A549 (cell line): Measurements from ENCODE around the gene ADAP1. TPM values are rescaled to one million over a fixed set of nuclear protein-coding genes. Genes with fewer than 3 reads are reported as not detected.

Experiments
- ATAC-seq, 2 experiments: fragments of 200-7000 bp in 1 of 2; fragments of >200 bp in 1 of 2; cut with Nextera tagmentation in 1 of 2; cut with Tn5 transposase in 1 of 2; 3 replicates each; pipeline versions ENCODE4 v1.8.0 to v1.9.1; 2018 to 2020; ENCODE audit warnings: mild to moderate bottlenecking in 1 of 2, moderate library complexity in 1 of 2
- CTCF ChIA-PET: fragments of 300-600 bp; sonication (Branson Sonifier 250); formaldehyde crosslinking; extraction: SDS; loops from one replicate; lab custom pipeline; 2021; ENCODE audit warnings: antibody characterized with exemption, inconsistent platforms; lab: Yijun Ruan, JAX
- POLR2A ChIA-PET: fragments of 350-600 bp; formaldehyde crosslinking; extraction: SDS; loops from one replicate; lab custom pipeline; 2021; ENCODE audit warnings: antibody characterized with exemption, inconsistent platforms; lab: Yijun Ruan, JAX
- DNase-seq, 2 experiments: peaks; one replicate each; pipeline versions ENCODE4 v3.0.0 to v3.0.0-alpha.2; 2011 to 2016; ENCODE audit warnings: low read depth in 1 of 2, low spot score in 1 of 2
- FAIRE-seq: peaks from 2 replicates; lab custom pipeline; 2011; peaks lifted over from hg19 to GRCh38; lab: Jason Lieb, UNC
- H3K27ac ChIP-seq, 2 experiments: fragments of >200 bp; sonication (Bioruptor Twin); formaldehyde crosslinking; 3 replicates each; pipeline ENCODE4 v1.5.1; 2016 to 2017
- H3K4me1 ChIP-seq: fragments of >200 bp; sonication (Bioruptor Twin); formaldehyde crosslinking; 3 replicates; pipeline ENCODE4 v1.6.1; 2016
- H3K4me2 ChIP-seq: fragments of >200 bp; sonication (Bioruptor Twin); formaldehyde crosslinking; 3 replicates; pipeline ENCODE4 v1.6.1; 2016
- H3K4me3 ChIP-seq: fragments of >200 bp; sonication (Bioruptor Twin); formaldehyde crosslinking; 3 replicates; pipeline ENCODE4 v1.5.1; 2016
- H3K9me3 ChIP-seq: fragments of >200 bp; sonication (Bioruptor Twin); formaldehyde crosslinking; 3 replicates; pipeline ENCODE4 v1.6.1; 2016
- CHD2 ChIP-seq: fragments of 150-350 bp; IDR thresholded peaks from 2 replicates; pipeline ENCODE4 v1.6.1; 2014; ENCODE audit warnings: low read length; ENCODE audit not compliant: partially characterized antibody
- EHMT2 ChIP-seq: fragments of 200-600 bp; sonication (generic); IDR thresholded peaks from 2 replicates; pipeline ENCODE4 v1.6.1; 2016; ENCODE audit warnings: antibody characterized with exemption, low read depth, mild to moderate bottlenecking, moderate library complexity
- ESRRA ChIP-seq: fragments of 150-350 bp; IDR thresholded peaks from 2 replicates; pipeline ENCODE4 v1.6.1; 2014; ENCODE audit warnings: mild to moderate bottlenecking, low read length, borderline replicate concordance
- FOSL2 ChIP-seq, 2 experiments: fragments of 450-650 bp in 1 of 2; fragments of >200 bp in 1 of 2; sonication (Bioruptor Twin) in 1 of 2; formaldehyde crosslinking; IDR thresholded peaks; 2 replicates each; pipeline versions ENCODE4 v1.5.0 to v1.6.1; 2016 to 2020; ENCODE audit warnings: mild to moderate bottlenecking in 1 of 2, moderate library complexity in 1 of 2
- HOXB13 ChIP-seq: fragments of 250-450 bp; sonication (Bioruptor Pico); IDR thresholded peaks from 2 replicates; pipeline ENCODE4 v1.5.0; 2020; ENCODE audit warnings: low read depth, mild to moderate bottlenecking, moderate library complexity
- KDM1A ChIP-seq: fragments of 200-600 bp; sonication (generic); IDR thresholded peaks from 2 replicates; pipeline ENCODE4 v1.6.1; 2016; ENCODE audit warnings: low read depth, mild to moderate bottlenecking
- MAFK ChIP-seq: fragments of 450-650 bp; IDR thresholded peaks from 2 replicates; pipeline ENCODE4 v1.6.1; 2014; ENCODE audit not compliant: partially characterized antibody
- MAZ ChIP-seq: fragments of 150-350 bp; IDR thresholded peaks from 2 replicates; pipeline ENCODE4 v1.6.1; 2014; ENCODE audit warnings: antibody characterized with exemption, low read depth, low read length, borderline replicate concordance
- NFE2L2 ChIP-seq: fragments of 150-350 bp; conservative IDR thresholded peaks from 2 replicates; pipeline ENCODE4 v1.6.1; 2014; ENCODE audit warnings: low read length
- NPAS2 ChIP-seq: fragments of 250-450 bp; sonication (Bioruptor Pico); IDR thresholded peaks from 2 replicates; pipeline ENCODE4 v1.8.0; 2022; ENCODE audit warnings: mild to moderate bottlenecking, moderate library complexity, borderline replicate concordance
- RAD21 ChIP-seq, 2 experiments: fragments of >200 bp in 1 of 2; sonication (Bioruptor Twin) in 1 of 2; formaldehyde crosslinking in 1 of 2; IDR thresholded peaks in 1 of 2; conservative IDR thresholded peaks in 1 of 2; 2 replicates in 1 of 2; 3 replicates in 1 of 2; pipeline ENCODE4 v1.6.1; 2012 to 2018; ENCODE audit warnings: inconsistent platforms in 1 of 2
- RARB ChIP-seq: fragments of 250-450 bp; sonication (Bioruptor Pico); IDR thresholded peaks from 2 replicates; pipeline ENCODE4 v1.8.0; 2021; ENCODE audit warnings: mild to moderate bottlenecking, moderate library complexity
- RFX5 ChIP-seq: fragments of 450-650 bp; IDR thresholded peaks from 2 replicates; pipeline ENCODE4 v1.7.1; 2014; ENCODE audit warnings: antibody characterized with exemption, mild to moderate bottlenecking, moderate library complexity
- SREBF2 ChIP-seq: fragments of 450-650 bp; IDR thresholded peaks from 2 replicates; pipeline ENCODE4 v1.6.1; 2014; ENCODE audit warnings: mild to moderate bottlenecking, moderate library complexity
- ZFP36 ChIP-seq: fragments of 450-650 bp; IDR thresholded peaks from 2 replicates; pipeline ENCODE4 v1.6.1; 2014; ENCODE audit warnings: borderline replicate concordance; ENCODE audit not compliant: partially characterized antibody
- WGBS: methylation state at CpG from one replicate; pipeline ENCODE4 v1.1.6; 2017; ENCODE audit errors: missing lambda C conversion rate; 5-methylcytosine and 5-hydroxymethylcytosine counted together
- polyA plus RNA-seq, 4 experiments: library from polyadenylated mRNA; depleted of rRNA in 3 of 4; stranded (reverse); fragments of >200 nt; fragmentation: RNase III in 1 of 4; extraction: RNeasy Plus Mini Kit Qiagen cat#74134 plus additional on column Dnase treatment in 1 of 4; gene quantifications; 2 replicates in 3 of 4; 3 replicates in 1 of 4; pipeline ENCODE4 v1.2.3, GENCODE V29; 2011 to 2017
- TF ChIP-seq, protein P1 (sequence below): IDR thresholded peaks from 2 replicates; pipeline ENCODE4 v1.6.1; 2012; ENCODE audit warnings: low read depth, borderline replicate concordance
- TF ChIP-seq, protein P2 (sequence below): fragments of 200-600 bp; sonication (generic); IDR thresholded peaks from 2 replicates; pipeline ENCODE4 v1.6.1; 2016; ENCODE audit warnings: antibody characterized with exemption, mild to moderate bottlenecking, moderate library complexity
- TF ChIP-seq, protein P3 (sequence below): fragments of >200 bp; sonication (Bioruptor Twin); formaldehyde crosslinking; IDR thresholded peaks from 3 replicates; pipeline ENCODE4 v1.6.1; 2016

Gene ADAP1
- polyA plus RNA-seq, 2 of the 4 experiments (the other 2 are of a cell fraction): 1.7 to 2.5 TPM

DNA sequence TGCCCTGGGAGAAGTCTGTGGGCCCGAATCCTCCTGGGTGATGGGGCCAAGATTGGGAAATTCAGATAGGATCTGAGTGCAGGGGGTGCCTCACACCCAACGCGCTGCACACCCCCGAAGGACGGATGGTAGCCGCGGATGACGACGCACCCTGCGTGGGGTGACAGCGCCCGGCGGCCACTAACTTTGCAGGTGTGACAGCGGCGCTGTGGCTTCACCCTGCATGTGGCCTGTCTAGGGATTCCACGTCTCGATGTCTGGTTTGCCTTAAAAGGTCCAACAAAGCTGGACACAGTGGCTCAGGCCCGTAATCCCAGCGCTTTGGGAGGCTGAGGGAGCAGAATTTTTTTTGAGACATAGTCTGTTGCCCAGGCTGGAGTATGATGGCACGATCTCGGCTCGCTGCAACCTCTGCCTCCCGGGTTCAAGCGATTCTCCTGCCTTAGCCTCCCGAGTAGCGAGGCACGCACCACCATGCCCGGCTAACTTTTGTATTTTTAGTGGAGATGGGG is 18.6 kb downstream of the ADAP1 start (continued):
- no peak for TF ChIP-seq ESRRA
- TF ChIP-seq, protein P1, sequence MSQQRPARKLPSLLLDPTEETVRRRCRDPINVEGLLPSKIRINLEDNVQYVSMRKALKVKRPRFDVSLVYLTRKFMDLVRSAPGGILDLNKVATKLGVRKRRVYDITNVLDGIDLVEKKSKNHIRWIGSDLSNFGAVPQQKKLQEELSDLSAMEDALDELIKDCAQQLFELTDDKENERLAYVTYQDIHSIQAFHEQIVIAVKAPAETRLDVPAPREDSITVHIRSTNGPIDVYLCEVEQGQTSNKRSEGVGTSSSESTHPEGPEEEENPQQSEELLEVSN: no peak

DNA sequence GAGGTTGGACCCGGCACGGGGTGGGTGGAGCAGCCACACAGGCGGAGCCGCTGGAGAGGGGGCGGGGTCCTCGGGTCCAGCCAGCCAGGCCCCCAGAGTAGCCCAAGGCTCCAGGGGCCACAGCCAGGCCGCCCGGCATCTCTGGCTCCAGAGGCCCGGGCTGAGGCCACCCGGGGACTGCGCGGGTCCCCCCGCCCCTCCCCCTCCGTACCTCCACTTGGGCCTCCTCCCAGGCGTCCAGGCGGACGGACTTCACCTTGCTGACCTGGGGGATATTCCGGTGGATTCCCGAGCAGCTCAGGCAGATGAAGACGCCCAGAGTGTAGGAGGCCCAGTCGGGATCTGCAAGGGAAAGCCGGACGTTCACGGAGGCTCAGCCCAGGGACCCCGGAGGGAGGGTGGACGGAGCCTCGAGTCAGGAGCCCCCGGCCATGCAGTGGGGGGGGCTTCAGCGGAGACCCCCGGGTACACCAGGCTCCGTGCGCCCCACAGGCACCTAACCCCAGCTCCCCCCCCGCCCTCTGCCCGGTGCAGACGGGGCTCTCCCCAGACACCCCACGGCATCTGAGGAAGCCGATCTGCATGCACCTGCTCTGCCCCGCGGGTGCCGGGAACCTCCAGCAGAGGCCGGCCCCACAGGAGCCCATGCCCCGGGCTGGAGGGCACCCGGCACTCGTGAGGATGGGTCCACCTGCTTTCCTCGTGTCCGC is 19.2 kb downstream of the ADAP1 start:
- ChIA-PET CTCF (no interaction called here), POLR2A (no interaction called here)
- Histone ChIP-seq H3K4me3 (no peak overlapping the region), H3K4me1 (peaks cover 12% of the 10 kb centered on the region), H3K27ac (no peak overlapping the region), H3K9me3 (peaks cover 5% of the 10 kb centered on the region; the same call in 2 of the 3 replicates), H3K4me2 (no peak overlapping the region)
- DNase-seq (no peak), FAIRE-seq (no peak), ATAC-seq (peak in 1 of 2 experiments; percentile 39; a peak in 3 of 6 replicates)
- 74% methylated on average over 11 of the region's 46 CpGs for WGBS
- no peak for TF ChIP-seq NFE2L2
- no peak for TF ChIP-seq CHD2
- no peak for TF ChIP-seq HOXB13 (CRISPR knock-in tag)
- no peak for TF ChIP-seq EHMT2
- no peak for TF ChIP-seq RFX5
- TF ChIP-seq ZFP36: no peak
- TF ChIP-seq NPAS2 (CRISPR knock-in tag): no peak
- no peak for TF ChIP-seq MAZ
- TF ChIP-seq RARB (CRISPR knock-in tag): no peak
- no peak for TF ChIP-seq KDM1A

GRCh38 chr7:934469-935163 is 19.9 kb downstream of the ADAP1 start:
- Histone ChIP-seq H3K4me3 (no peak overlapping the region), H3K4me1 (peaks cover 12% of the 10 kb centered on the region), H3K27ac (no peak overlapping the region), H3K9me3 (no peaks in the 10 kb centered on the region), H3K4me2 (no peak overlapping the region)
- ATAC-seq (no peak), FAIRE-seq (no peak), DNase-seq (no peak)
- ChIA-PET CTCF (no interaction called here), POLR2A (no interaction called here)
- TF ChIP-seq SREBF2 (no peak), FOSL2 (IDR thresholded peaks at IDR 0.05) (no peak), FOSL2 (CRISPR knock-in tag; IDR thresholded peaks at IDR 0.05) (no peak), NFE2L2 (no peak), MAFK (no peak), RAD21 (conservative IDR thresholded peaks at IDR 0.05 in 1 of 2, IDR thresholded peaks at IDR 0.05 in 1 of 2) (no peak)
- TF ChIP-seq, protein P2, sequence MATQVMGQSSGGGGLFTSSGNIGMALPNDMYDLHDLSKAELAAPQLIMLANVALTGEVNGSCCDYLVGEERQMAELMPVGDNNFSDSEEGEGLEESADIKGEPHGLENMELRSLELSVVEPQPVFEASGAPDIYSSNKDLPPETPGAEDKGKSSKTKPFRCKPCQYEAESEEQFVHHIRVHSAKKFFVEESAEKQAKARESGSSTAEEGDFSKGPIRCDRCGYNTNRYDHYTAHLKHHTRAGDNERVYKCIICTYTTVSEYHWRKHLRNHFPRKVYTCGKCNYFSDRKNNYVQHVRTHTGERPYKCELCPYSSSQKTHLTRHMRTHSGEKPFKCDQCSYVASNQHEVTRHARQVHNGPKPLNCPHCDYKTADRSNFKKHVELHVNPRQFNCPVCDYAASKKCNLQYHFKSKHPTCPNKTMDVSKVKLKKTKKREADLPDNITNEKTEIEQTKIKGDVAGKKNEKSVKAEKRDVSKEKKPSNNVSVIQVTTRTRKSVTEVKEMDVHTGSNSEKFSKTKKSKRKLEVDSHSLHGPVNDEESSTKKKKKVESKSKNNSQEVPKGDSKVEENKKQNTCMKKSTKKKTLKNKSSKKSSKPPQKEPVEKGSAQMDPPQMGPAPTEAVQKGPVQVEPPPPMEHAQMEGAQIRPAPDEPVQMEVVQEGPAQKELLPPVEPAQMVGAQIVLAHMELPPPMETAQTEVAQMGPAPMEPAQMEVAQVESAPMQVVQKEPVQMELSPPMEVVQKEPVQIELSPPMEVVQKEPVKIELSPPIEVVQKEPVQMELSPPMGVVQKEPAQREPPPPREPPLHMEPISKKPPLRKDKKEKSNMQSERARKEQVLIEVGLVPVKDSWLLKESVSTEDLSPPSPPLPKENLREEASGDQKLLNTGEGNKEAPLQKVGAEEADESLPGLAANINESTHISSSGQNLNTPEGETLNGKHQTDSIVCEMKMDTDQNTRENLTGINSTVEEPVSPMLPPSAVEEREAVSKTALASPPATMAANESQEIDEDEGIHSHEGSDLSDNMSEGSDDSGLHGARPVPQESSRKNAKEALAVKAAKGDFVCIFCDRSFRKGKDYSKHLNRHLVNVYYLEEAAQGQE: no peak
- TF ChIP-seq, protein P3, sequence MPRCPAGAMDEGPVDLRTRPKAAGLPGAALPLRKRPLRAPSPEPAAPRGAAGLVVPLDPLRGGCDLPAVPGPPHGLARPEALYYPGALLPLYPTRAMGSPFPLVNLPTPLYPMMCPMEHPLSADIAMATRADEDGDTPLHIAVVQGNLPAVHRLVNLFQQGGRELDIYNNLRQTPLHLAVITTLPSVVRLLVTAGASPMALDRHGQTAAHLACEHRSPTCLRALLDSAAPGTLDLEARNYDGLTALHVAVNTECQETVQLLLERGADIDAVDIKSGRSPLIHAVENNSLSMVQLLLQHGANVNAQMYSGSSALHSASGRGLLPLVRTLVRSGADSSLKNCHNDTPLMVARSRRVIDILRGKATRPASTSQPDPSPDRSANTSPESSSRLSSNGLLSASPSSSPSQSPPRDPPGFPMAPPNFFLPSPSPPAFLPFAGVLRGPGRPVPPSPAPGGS: no peak
- WGBS: 83% methylated on average over 17 of the region's 34 CpGs
